AG04450 (cell line): ENCODE data around the gene MAPKBP1. TPM values are rescaled to one million over a fixed set of nuclear protein-coding genes. Genes with fewer than 3 reads are reported as not detected.

Experiments
- CTCF ChIA-PET: fragments of 300-600, 350-600 bp; formaldehyde crosslinking; extraction: SDS; loops from one replicate; lab custom pipeline; 2022; ENCODE audit warnings: antibody characterized with exemption, inconsistent platforms; lab: Charles Lee
- POLR2A ChIA-PET: fragments of 350-600 bp; formaldehyde crosslinking; extraction: SDS; loops from one replicate; lab custom pipeline; 2021; ENCODE audit warnings: antibody characterized with exemption, inconsistent platforms; lab: Yijun Ruan, JAX
- DNase-seq: peaks from one replicate; pipeline ENCODE4 v3.0.0-alpha.2; 2011; ENCODE audit warnings: low read depth, low spot score
- H3K27ac ChIP-seq: one replicate; pipeline ENCODE4 v1.5.1; 2012; ENCODE audit warnings: low read depth, low read length, control low read depth
- H3K27me3 ChIP-seq: one replicate; pipeline ENCODE4 v1.6.0; 2012; ENCODE audit warnings: low read length; ENCODE audit not compliant: control insufficient read depth, insufficient read depth
- H3K4me3 ChIP-seq: 2 replicates; pipeline ENCODE4 v1.5.1; 2011; ENCODE audit warnings: mild to moderate bottlenecking, low read depth, low read length, control low read depth
- H3K9me3 ChIP-seq: 2 replicates; pipeline ENCODE4 v1.5.1; 2012; ENCODE audit warnings: low read length; ENCODE audit not compliant: control insufficient read depth, insufficient read depth
- CTCF ChIP-seq: IDR thresholded peaks from 2 replicates; pipeline ENCODE4 v1.5.1; 2011; ENCODE audit warnings: low read depth, low read length, control low read depth, inconsistent platforms
- polyA plus RNA-seq: library from polyadenylated mRNA; depleted of rRNA; stranded (reverse); fragments of >200 nt; gene quantifications from 2 replicates; pipeline ENCODE4 v1.2.3, GENCODE V29; 2011

Gene MAPKBP1
- polyA plus RNA-seq, 1 experiment = 6.1 TPM

- DNase-seq = no peak
- Histone ChIP-seq H3K9me3 (no peaks in the 10 kb centered on the region; the same call in 1 of the 2 replicates), H3K4me3 (no peak overlapping the region), H3K27ac (no peak overlapping the region), H3K27me3 (peaks cover 14% of the 10 kb centered on the region)
- ChIA-PET POLR2A (interaction anchor here (0.7 kb wide), 1 partner anchor 119 kb away, joined by 3 read pairs; no protein-coding TSS in a partner anchor), CTCF (no interaction called here)
- TF ChIP-seq CTCF = no peak
Observed at GRCh38 chr15:41855261-41855961, 81.1 kb downstream of the MAPKBP1 start.

DNA sequence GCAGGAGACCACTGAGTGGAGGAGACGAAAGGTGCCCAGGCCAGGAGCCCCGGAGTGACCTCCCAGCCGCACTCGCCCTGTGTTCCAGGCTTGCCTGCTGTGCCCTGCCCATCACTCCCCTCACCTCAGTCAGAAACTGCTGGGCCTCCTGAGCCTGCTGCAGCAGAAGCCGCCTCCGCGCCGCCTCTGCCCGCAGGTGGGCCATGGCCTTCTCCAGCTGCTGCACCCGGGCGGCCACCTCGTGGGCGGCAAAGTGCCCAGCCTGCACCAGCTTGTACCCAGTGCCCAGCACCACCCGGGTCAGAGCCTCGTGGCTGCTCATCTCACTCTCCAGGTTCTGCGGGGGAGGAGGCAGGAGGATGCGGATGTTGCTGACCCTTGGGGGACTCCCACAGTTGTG lies 82.0 kb downstream of the MAPKBP1 start:
- no peak overlapping the region for H3K27ac ChIP-seq
- POLR2A ChIA-PET = no interaction called here
- H3K27me3 ChIP-seq = peaks cover 18% of the 10 kb centered on the region
- no peaks in the 10 kb centered on the region; the same call in 1 of the 2 replicates for H3K9me3 ChIP-seq
- no peak for DNase-seq
- CTCF ChIA-PET = no interaction called here
- no peak for TF ChIP-seq CTCF
- H3K4me3 ChIP-seq = no peak overlapping the region

DNA sequence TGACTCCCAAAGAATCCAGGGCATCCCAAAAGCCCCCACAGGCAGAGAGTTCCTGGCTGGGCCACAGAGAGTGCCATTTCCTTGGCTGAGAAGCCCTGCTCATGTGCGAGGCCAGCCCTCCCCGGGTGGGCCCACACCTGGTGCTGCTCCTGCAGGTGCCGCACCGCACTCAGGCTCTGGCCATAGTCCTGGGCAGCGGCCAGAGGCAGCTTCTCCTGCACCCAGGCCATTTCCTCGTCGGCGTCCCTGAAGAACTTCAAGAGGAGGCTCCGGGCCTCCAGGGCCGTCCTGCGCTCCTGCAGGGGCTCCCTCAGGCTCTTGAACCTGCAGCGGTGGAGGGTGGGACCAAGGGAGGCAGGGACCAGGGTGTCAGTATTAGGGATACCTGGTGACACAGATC lies 82.4 kb downstream of the MAPKBP1 start:
- peaks cover 18% of the 10 kb centered on the region for H3K27me3 ChIP-seq
- no peak overlapping the region for H3K27ac ChIP-seq
- CTCF ChIA-PET = no interaction called here
- H3K9me3 ChIP-seq = no peaks in the 10 kb centered on the region; the same call in 1 of the 2 replicates
- POLR2A ChIA-PET = interaction anchor here (0.8 kb wide), 1 partner anchor 14 kb away, joined by 3 read pairs; no protein-coding TSS in a partner anchor
- no peak for TF ChIP-seq CTCF
- DNase-seq = no peak
- no peak overlapping the region for H3K4me3 ChIP-seq

- DNase-seq = no peak
- Histone ChIP-seq H3K4me3 (no peak overlapping the region), H3K9me3 (no peaks in the 10 kb centered on the region; the same call in 1 of the 2 replicates), H3K27me3 (peaks cover 15% of the 10 kb centered on the region), H3K27ac (no peak overlapping the region)
- no peak for TF ChIP-seq CTCF
- ChIA-PET CTCF (no interaction called here), POLR2A (interaction anchor here (0.8 kb wide), 1 partner anchor 14 kb away, joined by 3 read pairs; no protein-coding TSS in a partner anchor)
Observed at GRCh38 chr15:41857316-41857715, 83.0 kb downstream of the MAPKBP1 start.

DNA sequence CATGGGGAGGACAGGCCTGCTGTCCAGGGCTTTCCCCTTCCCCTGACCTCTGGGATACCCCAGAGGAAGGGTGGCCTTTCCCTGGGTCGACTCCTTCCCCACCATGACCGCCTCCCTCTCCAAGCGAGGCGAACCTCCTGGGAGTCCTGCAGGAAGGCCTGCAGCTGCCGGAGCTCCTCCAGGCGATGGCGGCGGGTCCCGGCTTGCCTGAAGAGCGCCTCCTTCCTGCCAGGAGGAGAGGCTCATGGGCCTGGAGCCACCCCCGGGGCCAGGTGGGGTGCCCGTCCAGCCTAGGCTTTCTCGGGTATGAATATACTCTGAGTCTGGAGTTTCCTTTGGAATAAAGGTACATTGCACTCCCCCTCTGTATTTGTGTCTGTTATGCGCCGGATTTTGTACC lies 84.5 kb downstream of the MAPKBP1 start:
- no peak for TF ChIP-seq CTCF
- Histone ChIP-seq H3K27me3 (peaks cover 18% of the 10 kb centered on the region), H3K4me3 (no peak overlapping the region), H3K27ac (no peak overlapping the region), H3K9me3 (no peaks in the 10 kb centered on the region; the same call in 1 of the 2 replicates)
- ChIA-PET POLR2A (no interaction called here), CTCF (no interaction called here)
- DNase-seq = no peak
